ENCODE measurements around the gene HTRA3. TPM values are rescaled to one million over a fixed set of nuclear protein-coding genes. Genes with fewer than 3 reads are reported as not detected.

The HTRA3 gene
- total RNA-seq, 2 experiments from 2014 or later: not detected

GRCh38 chr4:8225706-8226443, 43.7 kb upstream of the HTRA3 start:
- no peaks in the 10 kb centered on the region for H3K36me3 ChIP-seq (ENCODE audit: insufficient read depth, low read length)
- no peak for TF ChIP-seq CTCF (conservative IDR thresholded peaks at IDR 0.05; ENCODE audit: low read length)
- TF ChIP-seq EZH2phosphoT487 (IDR thresholded peaks at IDR 0.05; ENCODE audit: borderline replicate concordance, low read depth, low read length): no peak
- no peak overlapping the region for H2AFZ ChIP-seq (ENCODE audit: low read length)
- ChIA-PET POLR2A (interaction anchor here (0.5 kb wide), 1 partner anchor 12 kb away, joined by 4 read pairs; no protein-coding TSS in a partner anchor), CTCF (ENCODE audit: unreplicated experiment) (no interaction called here)
- H3K79me2 ChIP-seq (ENCODE audit: insufficient read depth, low read depth, low read length): no peaks in the 10 kb centered on the region
- H3K4me2 ChIP-seq (ENCODE audit: low read length): no peak overlapping the region
- no peak overlapping the region for H3K27ac ChIP-seq (ENCODE audit: low read depth, low read length, poor library complexity, severe bottlenecking)
- H3K9me2 ChIP-seq (ENCODE audit: insufficient read depth, low read length): no peaks in the 10 kb centered on the region
- H3K9me3 ChIP-seq (ENCODE audit: low read length): no peaks in the 10 kb centered on the region
- H4K20me1 ChIP-seq (ENCODE audit: insufficient read depth, low read length): no peaks in the 10 kb centered on the region
- H3K4me1 ChIP-seq (ENCODE audit: insufficient read depth, low read length, poor library complexity, severe bottlenecking): peaks cover 27% of the 10 kb centered on the region
- H3K4me3 ChIP-seq (ENCODE audit: low read depth, low read length, poor library complexity, severe bottlenecking): no peak overlapping the region
- no peak for DNase-seq (ENCODE audit: low spot score)
- intact Hi-C loops (cut with micrococcal nuclease; ENCODE audit: unreplicated experiment): no loop called here
- no TSS peak for BruUV-seq (replicated peaks)

- ChIA-PET CTCF (ENCODE audit: unreplicated experiment) (no interaction called here), POLR2A (interaction anchor here (0.6 kb wide), 1 partner anchor 17 kb away, joined by 4 read pairs; no protein-coding TSS in a partner anchor)
- intact Hi-C loops (cut with micrococcal nuclease; ENCODE audit: unreplicated experiment): no loop called here
- no peak for TF ChIP-seq CTCF (conservative IDR thresholded peaks at IDR 0.05; ENCODE audit: low read length)
- Histone ChIP-seq H3K4me1 (ENCODE audit: insufficient read depth, low read length, poor library complexity, severe bottlenecking) (peaks cover 19% of the 10 kb centered on the region), H3K36me3 (ENCODE audit: insufficient read depth, low read length) (no peaks in the 10 kb centered on the region), H3K9me3 (ENCODE audit: low read length) (no peaks in the 10 kb centered on the region), H3K4me2 (ENCODE audit: low read length) (no peak overlapping the region), H3K9me2 (ENCODE audit: insufficient read depth, low read length) (no peaks in the 10 kb centered on the region), H3K27ac (ENCODE audit: low read depth, low read length, poor library complexity, severe bottlenecking) (no peak overlapping the region), H2AFZ (ENCODE audit: low read length) (no peak overlapping the region), H3K4me3 (ENCODE audit: low read depth, low read length, poor library complexity, severe bottlenecking) (no peak overlapping the region), H3K79me2 (ENCODE audit: insufficient read depth, low read depth, low read length) (no peaks in the 10 kb centered on the region), H4K20me1 (ENCODE audit: insufficient read depth, low read length) (no peaks in the 10 kb centered on the region)
- DNase-seq (ENCODE audit: low spot score): no peak
- BruUV-seq (replicated peaks): no TSS peak
These were observed 42.3 kb upstream of the HTRA3 start for GRCh38 chr4:8227201-8227770.

- POLR2A ChIA-PET: interaction anchor here (0.6 kb wide), 1 partner anchor 18 kb away, joined by 4 read pairs; no protein-coding TSS in a partner anchor
- CTCF ChIA-PET (ENCODE audit: unreplicated experiment): no interaction called here
These were observed 41.7 kb upstream of the HTRA3 start for GRCh38 chr4:8227771-8228318.

More at GRCh38 chr4:8227771-8228318, 41.7 kb upstream of the HTRA3 start:
- no peaks in the 10 kb centered on the region for H3K9me2 ChIP-seq (ENCODE audit: insufficient read depth, low read length)
- H2AFZ ChIP-seq (ENCODE audit: low read length): no peak overlapping the region
- H3K4me1 ChIP-seq (ENCODE audit: insufficient read depth, low read length, poor library complexity, severe bottlenecking): peaks cover 19% of the 10 kb centered on the region
- TF ChIP-seq CTCF (conservative IDR thresholded peaks at IDR 0.05; ENCODE audit: low read length) (no peak), EZH2phosphoT487 (IDR thresholded peaks at IDR 0.05; ENCODE audit: borderline replicate concordance, low read depth, low read length) (no peak)
- intact Hi-C loops (cut with micrococcal nuclease; ENCODE audit: unreplicated experiment): no loop called here
- no peaks in the 10 kb centered on the region for H3K9me3 ChIP-seq (ENCODE audit: low read length)
- H3K27ac ChIP-seq (ENCODE audit: low read depth, low read length, poor library complexity, severe bottlenecking): no peak overlapping the region
- no peaks in the 10 kb centered on the region for H3K79me2 ChIP-seq (ENCODE audit: insufficient read depth, low read depth, low read length)
- H4K20me1 ChIP-seq (ENCODE audit: insufficient read depth, low read length): no peaks in the 10 kb centered on the region
- no peak overlapping the region for H3K4me3 ChIP-seq (ENCODE audit: low read depth, low read length, poor library complexity, severe bottlenecking)
- no TSS peak for BruUV-seq (replicated peaks)
- DNase-seq (ENCODE audit: low spot score): no peak
- H3K4me2 ChIP-seq (ENCODE audit: low read length): peak overlapping the region; percentile 53; the same call in 1 of the 2 replicates
- no peaks in the 10 kb centered on the region for H3K36me3 ChIP-seq (ENCODE audit: insufficient read depth, low read length)
